Measurements from ENCODE around the gene RNF220.

The RNF220 gene

GRCh38 chr1:44405031-44405797, at the start of gene RNF220:
Gene RNF220, plus strand, starts transcription at chr1:44405255.
- no peak for DNase-seq

- DNase-seq: no peak
These were observed 49.3 kb upstream of the RNF220 start for GRCh38 chr1:44355582-44356305.

GRCh38 chr1:44357710-44358109, 47.3 kb upstream of the RNF220 start:
- DNase-seq: no peak

GRCh38 chr1:44359234-44359935, 45.7 kb upstream of the RNF220 start:
- DNase-seq: no peak

GRCh38 chr1:44361478-44361877, 43.6 kb upstream of the RNF220 start:
- DNase-seq: no peak

GRCh38 chr1:44366371-44366975, 38.6 kb upstream of the RNF220 start:
- no peak for DNase-seq

- DNase-seq: no peak
These were observed 37.1 kb upstream of the RNF220 start for GRCh38 chr1:44367944-44368343.

GRCh38 chr1:44368471-44369151, 36.4 kb upstream of the RNF220 start:
- no peak for DNase-seq

- no peak for DNase-seq
These were observed 33.8 kb upstream of the RNF220 start for GRCh38 chr1:44371206-44371605.

GRCh38 chr1:44375547-44375946, 29.5 kb upstream of the RNF220 start:
- DNase-seq: no peak

GRCh38 chr1:44377925-44378784, 26.9 kb upstream of the RNF220 start:
- DNase-seq: no peak

GRCh38 chr1:44380666-44381177, 24.3 kb upstream of the RNF220 start:
- no peak for DNase-seq

GRCh38 chr1:44388551-44388950, 16.5 kb upstream of the RNF220 start:
- no peak for DNase-seq

- no peak for DNase-seq
These were observed 15.6 kb upstream of the RNF220 start for GRCh38 chr1:44389437-44389836.

GRCh38 chr1:44390277-44390676, 14.8 kb upstream of the RNF220 start:
- DNase-seq: no peak

- no peak for DNase-seq
These were observed 3.5 kb upstream of the RNF220 start for GRCh38 chr1:44401256-44402228.

GRCh38 chr1:44405798-44406736, 1.0 kb downstream of the RNF220 start:
- DNase-seq: no peak

- no peak for DNase-seq
These were observed 1.8 kb downstream of the RNF220 start for GRCh38 chr1:44406737-44407429.

Data from NCI-H1436 treated with DMSO at 0.1 percent for 48 hours (cell line).